ENCODE measurements around the gene SMR3A.

GRCh38 chr4:70337886-70338420, 22.6 kb upstream of the SMR3A start:
- TF ChIP-seq TAF1 (IDR thresholded peaks at IDR 0.05; ENCODE audit: low read depth, low read length): no peak
- TF ChIP-seq POLR2A (IDR thresholded peaks at IDR 0.05; ENCODE audit: low read depth, low read length): no peak
- no peak for TF ChIP-seq POLR2AphosphoS5 (IDR thresholded peaks at IDR 0.05; ENCODE audit: low read depth, low read length)

Measured in GM12891 (cell line).